Measurements from ENCODE around the gene SLFN12.
"Not testable (repeated sequence)": the region's sequence is repeated elsewhere in the genome, so short reads cannot be mapped to it uniquely, and the experiment has no call there.

Gene SLFN12

GRCh38 chr17:35432176-35433074 is at the start of gene SLFN12:
TSS of gene SLFN12 (minus strand) at chr17:35432500. CDS start at chr17:35423028, 9,472 bp downstream.
- no peak for DNase-seq

- no peak for DNase-seq
These were observed 47.0 kb upstream of the SLFN12 start for GRCh38 chr17:35479271-35479670.

GRCh38 chr17:35477248-35477647 is 44.9 kb upstream of the SLFN12 start:
- no peak for DNase-seq

GRCh38 chr17:35476283-35476820 is 44.1 kb upstream of the SLFN12 start:
- DNase-seq: no peak

GRCh38 chr17:35468475-35468874 is 36.2 kb upstream of the SLFN12 start:
- no peak for DNase-seq

GRCh38 chr17:35467824-35468223 is 35.5 kb upstream of the SLFN12 start:
- DNase-seq: no peak

GRCh38 chr17:35460354-35460851 is 28.1 kb upstream of the SLFN12 start:
- no peak for DNase-seq

- DNase-seq: not testable (repeated sequence)
These were observed 21.7 kb upstream of the SLFN12 start for GRCh38 chr17:35454035-35454434.

- no peak for DNase-seq
These were observed 20.9 kb upstream of the SLFN12 start for GRCh38 chr17:35453171-35453570.

GRCh38 chr17:35449371-35449931 is 17.2 kb upstream of the SLFN12 start:
- no peak for DNase-seq

GRCh38 chr17:35448899-35449227 is 16.6 kb upstream of the SLFN12 start:
- DNase-seq: no peak

GRCh38 chr17:35448214-35448898 is 16.1 kb upstream of the SLFN12 start, which contains the start of gene SLFN13:
TSS of gene SLFN13 (minus strand) at chr17:35448766. CDS start at chr17:35445680, 3,086 bp downstream.
- no peak for DNase-seq

GRCh38 chr17:35447499-35447898 is 15.2 kb upstream of the SLFN12 start:
- DNase-seq: no peak

- DNase-seq: no peak
These were observed 6.1 kb upstream of the SLFN12 start for GRCh38 chr17:35438433-35438832.

- DNase-seq: no peak
These were observed 985 bp upstream of the SLFN12 start for GRCh38 chr17:35433075-35433894.

- no peak for DNase-seq
These were observed 2.6 kb downstream of the SLFN12 start for GRCh38 chr17:35429702-35430101.

GRCh38 chr17:35428229-35428628 is 4.1 kb downstream of the SLFN12 start:
- DNase-seq: no peak

- DNase-seq: no peak
These were observed 8.5 kb downstream of the SLFN12 start for GRCh38 chr17:35423761-35424160.

- not testable (repeated sequence) for DNase-seq
These were observed 11.2 kb downstream of the SLFN12 start for GRCh38 chr17:35421069-35421468.

- DNase-seq: no peak
These were observed 15.6 kb downstream of the SLFN12 start for GRCh38 chr17:35416659-35417058.

GRCh38 chr17:35414707-35415106 is 17.6 kb downstream of the SLFN12 start:
- not testable (repeated sequence) for DNase-seq

GRCh38 chr17:35414247-35414646 is 18.1 kb downstream of the SLFN12 start:
- no peak for DNase-seq

Measured in SHP77 treated with DMSO at 0.1 percent for 48 hours (cell line).